Tibial nerve (tissue), 4 donors: Measurements from ENCODE around the gene ELANE. TPM values are rescaled to one million over a fixed set of nuclear protein-coding genes. Genes with fewer than 3 reads are reported as not detected.

Experiments used
- DNase-seq, 2 donors: peaks; one replicate each; pipeline ENCODE4 v3.0.0-alpha.2; 2019; ENCODE audit warnings: low spot score in 2 of 2
- H3K27ac ChIP-seq, 4 donors: fragments of 200-600 bp; sonication (generic) in 3 of 4; one replicate each; pipeline ENCODE4 v1.5.1; 2017 to 2019; ENCODE audit warnings: mild to moderate bottlenecking in 1 of 4
- H3K27me3 ChIP-seq, 2 donors: fragments of 200-600 bp; sonication (generic) in 1 of 2; one replicate each; pipeline versions ENCODE4 v1.5.1 to v1.6.0; 2017 to 2019
- H3K36me3 ChIP-seq, 3 donors: fragments of 200-600 bp; sonication (generic); one replicate each; pipeline ENCODE4 v1.5.1; 2018 to 2019
- H3K4me1 ChIP-seq, 4 donors: fragments of 200-600 bp; sonication (generic) in 3 of 4; one replicate each; pipeline ENCODE4 v1.5.1; 2017 to 2019
- H3K4me3 ChIP-seq, 4 donors: fragments of 200-600 bp; sonication (generic) in 3 of 4; one replicate each; pipeline ENCODE4 v1.5.1; 2017 to 2019; ENCODE audit warnings: mild to moderate bottlenecking in 1 of 4, moderate library complexity in 1 of 4
- H3K9me3 ChIP-seq, 4 donors: fragments of 200-600 bp; sonication (generic) in 3 of 4; one replicate each; pipeline ENCODE4 v1.5.1; 2017 to 2019
- EP300 ChIP-seq, 2 donors: sonication (generic); formaldehyde crosslinking; IDR thresholded peaks; one replicate each; pipeline ENCODE4 v1.6.1; 2017; ENCODE audit warnings: antibody characterized with exemption in 2 of 2, mild to moderate bottlenecking in 1 of 2
- POLR2A ChIP-seq, 2 donors: fragments of 450-650 bp; IDR thresholded peaks; one replicate each; pipeline ENCODE4 v1.6.1; 2017; ENCODE audit warnings: antibody characterized with exemption in 2 of 2, mild to moderate bottlenecking in 2 of 2, moderate library complexity in 2 of 2
- WGBS, 2 donors: methylation state at CpG; one replicate each; pipeline ENCODE4 v1.1.5; 2018; 5-methylcytosine and 5-hydroxymethylcytosine counted together
- total RNA-seq, 4 donors: library from RNA; depleted of rRNA; stranded (reverse); fragments of >200 nt; gene quantifications; one replicate each; pipeline ENCODE4 v1.1.0, GENCODE V29; 2016
- TF ChIP-seq, protein P1 (sequence below), 5 experiments: fragments of 200-600 bp in 3 of 5; fragments of 450-650 bp in 2 of 5; sonication (generic) in 3 of 5; IDR thresholded peaks; one replicate each; pipeline ENCODE4 v1.5.1; 2016 to 2019; ENCODE audit warnings: antibody characterized with exemption in 5 of 5, mild to moderate bottlenecking in 3 of 5, moderate library complexity in 2 of 5

Gene ELANE
- total RNA-seq, 4 donors from 2014 or later, result 0.66 to 12.6 (median 4.2) TPM

DNA sequence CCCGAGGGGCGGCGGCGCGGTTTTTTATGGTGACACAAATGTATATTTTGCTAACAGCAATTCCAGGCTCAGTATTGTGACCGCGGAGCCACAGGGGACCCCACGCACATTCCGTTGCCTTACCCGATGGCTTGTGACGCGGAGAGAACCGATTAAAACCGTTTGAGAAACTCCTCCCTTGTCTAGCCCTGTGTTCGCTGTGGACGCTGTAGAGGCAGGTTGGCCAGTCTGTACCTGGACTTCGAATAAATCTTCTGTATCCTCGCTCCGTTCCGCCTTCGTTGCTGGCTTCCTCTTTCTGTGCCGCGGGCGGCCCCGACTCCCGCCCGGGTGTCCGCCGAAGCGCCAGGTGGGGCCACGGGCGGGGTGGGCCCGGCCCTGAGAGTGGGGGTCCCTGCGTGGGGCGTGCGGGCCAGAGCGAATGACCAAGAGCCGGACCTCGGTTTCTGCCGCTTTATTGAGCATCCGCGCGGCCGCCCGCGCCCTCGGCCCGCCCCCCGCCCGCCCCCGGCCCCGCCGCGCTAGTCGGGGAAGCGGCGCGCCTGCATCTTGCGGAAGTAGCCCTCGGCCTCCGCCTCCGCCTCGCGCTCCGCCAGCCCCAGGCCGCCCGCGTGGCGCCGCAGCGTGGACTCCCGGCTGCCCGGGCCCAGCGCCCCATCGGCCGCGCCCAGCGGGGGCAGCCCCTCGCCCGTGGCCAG, 39.9 kb upstream of the ELANE start:
- H3K9me3 ChIP-seq, result no peaks in the 10 kb centered on the region
- TF ChIP-seq POLR2A (IDR thresholded peaks at IDR 0.05), result no peak
- no peak for TF ChIP-seq EP300 (IDR thresholded peaks at IDR 0.05)
- TF ChIP-seq, protein P1, sequence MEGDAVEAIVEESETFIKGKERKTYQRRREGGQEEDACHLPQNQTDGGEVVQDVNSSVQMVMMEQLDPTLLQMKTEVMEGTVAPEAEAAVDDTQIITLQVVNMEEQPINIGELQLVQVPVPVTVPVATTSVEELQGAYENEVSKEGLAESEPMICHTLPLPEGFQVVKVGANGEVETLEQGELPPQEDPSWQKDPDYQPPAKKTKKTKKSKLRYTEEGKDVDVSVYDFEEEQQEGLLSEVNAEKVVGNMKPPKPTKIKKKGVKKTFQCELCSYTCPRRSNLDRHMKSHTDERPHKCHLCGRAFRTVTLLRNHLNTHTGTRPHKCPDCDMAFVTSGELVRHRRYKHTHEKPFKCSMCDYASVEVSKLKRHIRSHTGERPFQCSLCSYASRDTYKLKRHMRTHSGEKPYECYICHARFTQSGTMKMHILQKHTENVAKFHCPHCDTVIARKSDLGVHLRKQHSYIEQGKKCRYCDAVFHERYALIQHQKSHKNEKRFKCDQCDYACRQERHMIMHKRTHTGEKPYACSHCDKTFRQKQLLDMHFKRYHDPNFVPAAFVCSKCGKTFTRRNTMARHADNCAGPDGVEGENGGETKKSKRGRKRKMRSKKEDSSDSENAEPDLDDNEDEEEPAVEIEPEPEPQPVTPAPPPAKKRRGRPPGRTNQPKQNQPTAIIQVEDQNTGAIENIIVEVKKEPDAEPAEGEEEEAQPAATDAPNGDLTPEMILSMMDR (IDR thresholded peaks at IDR 0.05), result no peak
- no peaks in the 10 kb centered on the region for H3K4me1 ChIP-seq
- 89 to 90% methylated on average over 58 to 70 of the region's 80 CpGs for WGBS, 2 donors
- H3K4me3 ChIP-seq, result no peak overlapping the region
- H3K36me3 ChIP-seq, result peaks cover 4 to 90% (median 40%) of the 10 kb centered on the region in 3 donors
- no peak for DNase-seq
- H3K27ac ChIP-seq, result no peak overlapping the region
- H3K27me3 ChIP-seq, result no peaks in the 10 kb centered on the region

DNA sequence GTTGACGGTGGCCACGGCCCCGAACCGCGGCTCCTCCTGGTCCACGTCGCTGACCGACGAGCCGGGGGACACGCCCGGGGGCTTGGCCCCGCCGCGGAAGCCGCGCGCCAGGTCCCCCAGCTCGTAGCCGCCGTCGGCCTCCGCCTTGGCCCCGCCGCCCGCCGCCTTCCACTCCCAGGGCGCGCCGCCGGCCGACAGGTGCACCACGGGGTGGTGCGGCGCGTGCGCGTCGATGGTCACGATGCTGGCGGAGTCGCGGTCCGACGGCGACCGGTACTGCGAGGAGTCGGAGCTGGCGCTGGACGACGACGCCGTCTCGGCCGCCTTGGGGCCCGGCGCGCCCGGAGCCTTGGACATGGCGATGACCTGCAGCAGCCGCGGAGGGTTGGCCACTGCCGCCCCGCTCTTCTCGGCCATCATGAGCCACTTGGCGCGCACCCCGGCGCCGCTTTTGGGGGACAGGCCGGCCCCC, 39.3 kb upstream of the ELANE start:
- H3K36me3 ChIP-seq, result peaks cover 0 to 84% (median 37%) of the 10 kb centered on the region in 3 donors

DNA sequence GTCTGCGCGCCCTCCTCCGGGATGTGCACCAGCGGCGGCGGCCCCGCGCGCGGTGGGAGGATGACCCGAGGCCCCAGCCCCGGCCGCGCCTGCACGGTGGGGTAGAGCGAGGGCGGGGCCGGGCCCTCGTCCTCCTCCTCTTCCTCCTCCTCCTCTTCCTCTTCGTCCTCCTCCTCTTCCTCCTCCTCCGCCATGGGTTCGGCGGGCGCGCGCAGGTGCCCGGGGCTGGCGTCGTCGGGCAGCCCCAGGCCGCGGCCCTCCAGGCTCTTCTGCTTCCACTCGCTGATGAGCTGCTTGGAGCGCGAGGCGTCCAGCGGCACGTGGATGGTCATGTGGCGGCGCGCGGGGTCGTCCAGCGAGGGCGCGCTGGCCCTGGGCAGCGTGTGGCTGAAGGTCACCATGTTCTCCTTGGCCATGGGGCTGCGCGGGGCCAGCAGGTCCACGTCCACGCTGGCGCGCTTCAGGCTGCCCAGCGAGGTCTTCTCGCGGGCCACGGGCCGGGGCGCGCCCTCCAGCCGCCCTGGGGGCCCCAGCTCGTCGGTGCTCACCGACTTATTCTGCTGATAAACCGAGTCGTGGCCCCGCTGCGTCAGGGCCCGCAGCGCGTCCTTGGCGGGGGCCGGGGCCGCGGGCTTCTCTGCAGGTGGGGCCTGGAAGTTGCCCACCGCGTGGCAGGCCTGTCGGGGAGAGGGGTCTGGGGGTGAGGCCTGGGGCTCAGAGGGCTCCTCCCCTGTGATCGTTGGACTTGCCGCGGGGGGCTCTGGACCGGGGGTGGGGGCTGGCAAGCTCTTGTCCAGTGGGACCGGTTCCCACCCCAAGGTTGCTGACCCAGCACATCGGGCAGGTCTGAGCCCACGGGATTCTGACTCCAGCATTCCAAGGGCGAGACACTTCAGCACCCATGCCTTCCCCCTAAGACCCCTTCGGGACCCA, 38.6 kb upstream of the ELANE start:
- DNase-seq, result no peak
- peaks cover 0 to 77% (median 32%) of the 10 kb centered on the region in 3 donors for H3K36me3 ChIP-seq
- no peaks in the 10 kb centered on the region for H3K27me3 ChIP-seq
- H3K27ac ChIP-seq, result no peak overlapping the region
- WGBS, 2 donors, result 94 to 95% methylated on average over 38 to 77 of the region's 87 CpGs
- TF ChIP-seq, protein P1 (IDR thresholded peaks at IDR 0.05), result no peak
- TF ChIP-seq POLR2A (IDR thresholded peaks at IDR 0.05) (no peak), EP300 (IDR thresholded peaks at IDR 0.05) (no peak)
- no peak overlapping the region for H3K4me3 ChIP-seq
- no peaks in the 10 kb centered on the region for H3K9me3 ChIP-seq
- no peaks in the 10 kb centered on the region for H3K4me1 ChIP-seq

More for the DNA sequence above, 39.3 kb upstream of the ELANE start:
- H3K9me3 ChIP-seq, result no peaks in the 10 kb centered on the region
- 91 to 93% methylated on average over 63 of the region's 72 CpGs for WGBS, 2 donors
- no peak overlapping the region for H3K27ac ChIP-seq
- H3K4me3 ChIP-seq, result no peak overlapping the region
- TF ChIP-seq, protein P1 (IDR thresholded peaks at IDR 0.05), result no peak
- TF ChIP-seq POLR2A (IDR thresholded peaks at IDR 0.05), result no peak
- TF ChIP-seq EP300 (IDR thresholded peaks at IDR 0.05), result no peak
- no peak for DNase-seq
- no peaks in the 10 kb centered on the region for H3K27me3 ChIP-seq
- no peaks in the 10 kb centered on the region for H3K4me1 ChIP-seq

DNA sequence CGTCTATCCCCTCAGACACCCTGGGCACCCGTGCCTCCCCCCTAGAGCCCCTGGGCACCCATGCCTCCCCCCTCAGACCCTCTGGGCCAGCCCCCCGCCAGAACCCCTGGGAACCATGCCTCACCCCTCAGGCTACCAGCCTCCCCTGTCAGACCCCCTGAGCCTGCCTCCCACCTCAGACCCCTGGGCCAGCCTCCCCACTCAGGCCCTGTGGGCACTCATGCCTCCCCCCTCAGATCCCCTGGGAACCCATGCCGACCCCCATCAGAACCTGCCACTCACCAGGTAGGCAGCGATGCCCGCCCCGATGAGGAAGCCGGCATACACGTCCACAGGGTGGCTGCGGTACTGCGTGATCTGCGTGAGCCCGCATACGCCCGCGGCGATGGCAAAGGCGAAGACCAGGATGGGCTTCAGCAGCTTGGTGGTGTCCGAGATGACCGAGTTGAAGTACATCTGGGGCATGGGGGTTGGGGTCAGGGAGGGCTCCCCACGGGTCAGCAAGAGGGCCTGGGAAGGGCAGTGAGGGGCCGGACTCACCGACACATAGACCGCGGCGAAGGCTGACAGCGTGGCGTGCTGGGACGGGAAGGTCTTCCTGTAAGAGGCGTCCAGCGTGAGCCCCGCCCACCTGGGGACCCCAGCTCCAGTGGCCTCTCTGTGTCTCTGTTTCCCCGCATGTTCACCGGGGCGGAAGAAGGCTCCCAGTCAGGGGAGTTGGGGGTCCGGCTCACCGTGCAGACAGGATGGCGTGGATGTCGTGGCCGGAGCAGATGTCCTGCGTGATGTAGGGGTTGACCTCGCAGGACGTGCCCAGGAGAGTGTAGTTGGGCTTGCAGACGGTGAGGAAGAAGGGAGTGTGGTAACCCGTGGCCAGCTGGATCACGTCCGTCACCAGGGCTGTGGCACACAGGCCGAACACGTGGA, 37.7 kb upstream of the ELANE start:
- H3K4me3 ChIP-seq, result no peak overlapping the region
- WGBS, 2 donors, result 90 to 91% methylated on average over 47 to 49 of the region's 49 CpGs
- DNase-seq, result no peak
- peaks cover 0 to 68% (median 23%) of the 10 kb centered on the region in 3 donors for H3K36me3 ChIP-seq
- TF ChIP-seq, protein P1 (IDR thresholded peaks at IDR 0.05), result no peak
- TF ChIP-seq POLR2A (IDR thresholded peaks at IDR 0.05), result no peak
- TF ChIP-seq EP300 (IDR thresholded peaks at IDR 0.05), result no peak
- H3K4me1 ChIP-seq, result no peaks in the 10 kb centered on the region
- H3K27me3 ChIP-seq, result no peaks in the 10 kb centered on the region
- no peaks in the 10 kb centered on the region for H3K9me3 ChIP-seq
- no peak overlapping the region for H3K27ac ChIP-seq
